GM18508 (cell line): ENCODE results near the gene RMDN2.

Experiments
- ATAC-seq: cut with Tn5 transposase; IDR thresholded peaks from one replicate; pipeline ENCODE4 v1.9.1; 2021; ENCODE audit warnings: moderate number of reproducible peaks; ENCODE audit not compliant: insufficient read depth, unreplicated experiment

Gene RMDN2

DNA sequence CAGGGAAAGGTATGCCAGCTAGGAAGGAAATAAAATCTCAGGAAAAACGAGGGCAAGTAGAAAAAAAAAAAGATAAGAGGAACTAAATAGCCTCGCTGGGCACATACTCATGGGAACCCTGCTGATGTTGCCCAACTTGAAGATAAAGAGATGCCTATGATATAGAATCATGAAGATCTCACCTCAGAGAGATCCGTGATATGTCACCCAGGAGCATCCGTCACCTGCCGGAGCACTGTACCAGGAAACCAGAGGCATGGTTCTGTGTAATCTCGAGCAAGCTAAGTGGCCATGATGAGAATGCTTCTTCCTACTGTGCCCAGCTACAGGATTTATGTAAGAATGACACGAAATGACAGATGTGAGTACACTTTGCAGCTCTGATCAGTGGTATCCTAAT is 110.9 kb downstream of the RMDN2 start:
- ATAC-seq = no peak

DNA sequence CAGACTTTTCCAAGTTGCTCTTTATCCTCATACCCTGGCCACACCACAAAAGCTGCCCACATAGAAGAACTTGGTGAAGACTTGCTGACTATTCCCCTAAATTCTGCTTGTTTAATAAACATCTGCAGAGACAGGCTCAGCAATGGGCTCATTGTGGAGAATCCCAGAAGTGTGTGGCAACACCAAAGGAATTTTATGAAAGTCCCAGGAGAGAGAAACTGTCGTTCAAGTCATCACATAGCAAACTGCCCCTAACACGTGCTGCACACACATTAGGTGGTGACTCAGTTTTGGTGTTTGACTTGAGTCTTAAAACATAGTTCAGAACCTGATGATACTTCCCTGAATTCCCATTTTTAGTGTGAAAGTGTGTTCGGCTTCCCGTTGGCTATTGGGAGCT is 112.2 kb downstream of the RMDN2 start:
- no peak for ATAC-seq

DNA sequence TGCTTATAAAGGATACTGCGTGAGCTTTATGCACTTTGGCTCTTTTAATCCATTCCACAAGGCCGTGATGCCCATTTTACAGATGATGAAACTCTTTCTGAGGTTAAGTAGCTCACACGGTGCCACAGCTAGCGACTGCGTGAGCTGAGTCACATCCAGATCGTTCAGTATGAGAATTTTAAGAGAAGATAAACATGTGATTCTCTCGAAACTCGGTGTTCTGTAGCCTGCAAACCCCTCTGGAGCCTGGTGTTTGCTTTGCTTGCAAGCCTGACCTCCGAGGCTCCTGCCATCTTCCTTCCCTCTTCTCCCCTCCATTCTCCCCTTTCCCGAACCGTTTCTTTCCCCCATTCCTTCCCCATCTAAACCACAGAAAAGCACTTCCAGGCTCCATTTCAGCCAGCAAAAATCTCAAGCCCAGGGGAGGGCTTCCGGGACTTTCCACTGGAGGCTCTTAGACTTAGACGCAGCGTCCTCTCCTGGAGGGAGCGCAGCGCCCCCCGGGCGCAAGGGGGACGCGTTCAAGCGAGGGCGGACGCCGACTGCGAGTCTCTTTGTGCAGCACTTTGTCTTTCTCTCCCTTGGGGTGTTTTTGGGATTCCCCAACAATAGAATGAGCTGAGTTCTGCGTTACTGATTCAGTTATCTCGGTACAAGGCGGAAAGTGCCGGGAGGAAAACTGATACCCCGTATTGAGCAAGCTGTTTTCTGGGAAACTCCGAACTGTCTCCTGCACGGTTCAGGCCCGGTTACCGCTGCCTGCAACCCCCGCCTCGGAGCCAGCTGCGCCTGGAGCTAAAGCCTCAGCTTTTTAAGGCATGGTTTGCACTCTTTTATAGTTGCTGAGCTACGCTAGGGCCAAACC is 112.9 kb downstream of the RMDN2 start:
- ATAC-seq = no peak

- no peak for ATAC-seq
Observed at GRCh38 chr2:38038682-38039081, 113.6 kb downstream of the RMDN2 start.

DNA sequence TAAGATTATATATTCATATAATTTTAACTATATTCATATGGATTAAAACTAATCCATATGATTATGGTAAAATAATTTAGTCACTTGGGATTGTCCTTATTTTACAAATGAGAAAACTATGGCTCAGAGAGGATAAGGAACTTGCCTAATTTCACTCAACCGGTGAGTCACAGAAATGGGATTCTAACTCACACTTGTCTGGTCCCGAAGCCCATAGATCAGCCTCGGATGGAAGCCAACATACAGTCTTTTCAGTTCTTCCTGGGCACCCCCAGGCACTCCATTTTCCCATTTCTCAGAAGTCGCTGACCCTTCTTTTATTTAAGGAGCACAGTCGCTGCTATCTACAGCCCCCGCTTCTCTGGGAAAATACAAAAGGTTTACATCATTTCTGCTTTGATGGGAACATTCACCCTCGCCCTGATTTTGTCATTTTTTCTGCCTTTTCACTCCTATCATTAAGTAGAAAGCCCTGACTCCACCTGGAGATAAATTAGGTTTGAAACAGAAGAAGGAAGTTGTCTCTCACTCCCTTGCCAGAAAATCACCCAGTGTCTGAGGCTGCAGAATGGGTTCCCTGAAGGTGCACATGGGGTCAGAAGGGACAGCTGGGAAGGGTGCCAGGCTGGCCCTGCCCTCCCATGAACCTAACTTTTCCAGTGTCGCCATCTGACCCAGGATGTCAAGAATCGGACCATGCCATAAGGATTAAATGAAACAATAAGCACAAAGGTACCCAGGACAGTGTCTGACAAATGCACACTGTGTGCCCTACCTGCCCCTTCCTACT is 114.2 kb downstream of the RMDN2 start:
- no peak for ATAC-seq

DNA sequence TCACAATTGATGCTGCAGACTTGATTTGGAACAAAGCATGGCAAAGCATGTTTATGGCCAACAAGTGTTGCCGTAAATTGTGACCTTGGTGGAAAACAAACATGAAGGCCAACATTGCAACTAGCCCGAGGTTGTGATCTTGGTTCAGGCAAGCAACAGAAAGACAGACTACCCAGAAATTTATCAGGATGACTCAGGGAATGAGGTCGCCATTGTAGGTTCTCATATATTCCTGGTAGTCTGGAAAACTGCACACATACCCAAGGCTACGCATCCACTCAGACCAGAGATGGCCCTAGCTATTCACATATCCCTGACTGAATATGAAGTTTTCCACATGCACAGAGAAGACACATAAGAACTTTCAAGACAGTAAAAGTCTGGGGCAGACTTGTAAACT is 120.7 kb downstream of the RMDN2 start:
- no peak for ATAC-seq

- no peak for ATAC-seq
Observed at GRCh38 chr2:38056216-38056615, 131.1 kb downstream of the RMDN2 start.

DNA sequence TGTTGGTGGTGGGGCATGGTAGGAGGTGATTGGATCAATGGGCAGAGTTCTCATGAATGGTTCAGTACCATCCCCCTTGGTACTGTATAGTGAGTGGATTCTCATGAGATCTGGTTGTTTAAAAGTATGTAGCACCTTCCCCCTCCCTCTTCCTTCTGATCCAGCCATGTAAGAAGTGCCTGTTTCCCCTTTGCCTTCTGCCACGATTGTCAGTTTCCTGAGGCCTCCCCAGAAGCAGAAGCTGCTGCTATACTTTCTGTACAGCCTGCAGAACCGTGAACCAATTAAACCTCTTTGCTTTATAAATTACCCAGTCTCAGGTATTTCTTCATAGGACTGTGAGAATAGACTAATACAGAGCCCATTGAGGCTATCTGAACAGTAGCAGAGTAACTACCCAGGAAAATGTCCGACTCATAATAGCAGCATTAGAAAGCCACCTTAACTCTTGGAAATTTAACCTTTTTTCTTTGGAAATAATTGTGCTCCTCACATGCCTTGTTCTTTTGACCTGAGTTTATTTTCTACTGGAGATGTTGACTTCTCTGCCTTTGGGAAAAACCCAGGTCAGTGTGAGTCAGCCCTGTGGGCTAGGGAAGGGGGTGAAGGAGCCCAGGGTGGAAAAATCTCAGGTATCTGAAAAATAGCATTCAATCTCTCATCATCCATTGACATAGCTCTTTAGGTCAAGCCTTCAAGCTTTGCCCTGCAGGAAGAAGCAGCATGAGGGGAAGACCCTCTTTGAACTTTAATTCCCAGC is 132.7 kb downstream of the RMDN2 start:
- ATAC-seq = no peak

DNA sequence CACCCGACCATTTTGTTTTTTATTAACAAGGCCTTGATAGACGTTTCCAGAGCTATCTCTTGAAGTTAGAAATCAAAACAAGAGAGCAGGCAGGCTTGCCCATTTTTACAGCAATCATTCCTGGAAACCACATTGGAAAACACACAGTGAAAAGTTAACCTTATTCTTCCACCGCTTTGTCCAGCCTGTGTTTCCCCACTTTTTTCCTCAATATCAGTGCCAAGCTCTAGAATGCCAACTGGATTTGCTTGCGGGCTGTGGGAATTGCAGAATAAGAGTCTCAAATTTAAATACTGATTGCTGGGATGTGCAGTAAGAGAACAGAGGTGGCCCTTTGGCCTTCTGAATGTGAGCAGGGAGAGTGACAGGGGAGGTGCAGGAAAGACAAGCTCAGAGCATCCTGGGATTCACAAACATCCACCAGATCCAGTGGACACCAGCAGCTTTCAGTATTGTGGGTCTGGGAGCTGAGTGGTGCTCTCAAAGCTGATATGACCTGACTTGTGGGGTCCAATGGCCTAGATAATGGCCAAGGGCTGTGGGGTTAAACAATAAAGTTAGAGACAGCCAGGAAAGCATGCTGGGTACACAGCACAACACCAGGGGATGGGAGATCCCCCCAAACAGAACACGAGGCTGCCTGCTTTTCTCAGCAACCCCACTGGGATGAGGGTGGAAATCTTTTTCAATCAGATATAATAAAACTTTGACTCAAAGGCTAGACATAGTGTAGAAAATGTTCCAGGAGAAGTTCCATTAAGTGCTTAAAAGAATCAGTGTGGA is 135.3 kb downstream of the RMDN2 start:
- ATAC-seq = no peak

GRCh38 chr2:38064801-38065501 is 139.9 kb downstream of the RMDN2 start:
- no peak for ATAC-seq

GRCh38 chr2:38065502-38066135 is 140.5 kb downstream of the RMDN2 start:
- no peak for ATAC-seq

DNA sequence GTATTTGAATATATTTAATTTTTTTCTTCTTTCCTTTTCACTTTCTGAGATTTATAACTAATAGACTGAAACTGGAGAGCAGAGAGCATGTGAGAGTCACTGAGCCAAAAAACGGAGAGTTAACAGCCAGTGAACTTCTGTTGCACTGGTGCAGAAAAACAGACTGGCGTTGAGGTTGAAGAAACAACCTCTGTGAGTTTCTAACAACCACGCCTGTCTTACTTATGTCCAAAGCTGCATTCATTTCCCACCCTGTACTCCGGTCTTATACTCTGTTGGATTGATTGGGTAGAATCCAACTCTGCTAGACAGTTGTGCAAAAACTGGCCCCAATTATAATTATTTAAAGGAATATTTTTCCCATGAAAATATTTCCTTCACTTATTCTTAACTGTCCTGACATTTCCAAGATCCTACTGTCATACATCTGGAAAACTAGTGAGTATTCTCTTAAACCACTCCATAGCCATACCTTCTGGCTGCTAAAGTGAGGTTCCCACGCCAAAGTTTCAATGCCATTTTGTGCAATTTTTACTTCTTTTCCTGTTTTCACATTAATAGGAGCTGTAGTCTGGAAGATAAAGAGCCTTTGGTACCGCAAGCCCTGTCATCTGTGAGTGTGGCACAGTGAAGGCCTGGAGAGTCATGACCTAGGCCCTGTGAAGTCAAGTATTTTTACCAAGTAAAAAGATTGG is 141.5 kb downstream of the RMDN2 start:
- ATAC-seq = no peak
